Right lobe of liver (tissue), 6 donors: ENCODE measurements around the gene DHX38. TPM values are rescaled to one million over a fixed set of nuclear protein-coding genes. Genes with fewer than 3 reads are reported as not detected.
"Not testable (repeated sequence)": the region's sequence is repeated elsewhere in the genome, so short reads cannot be mapped to it uniquely, and the experiment has no call there.

Source experiments
- ATAC-seq, 4 donors: fragments of 200-7000 bp; cut with Tn5 transposase; one replicate each; pipeline ENCODE4 v1.9.1; 2020; ENCODE audit warnings: mild to moderate bottlenecking in 4 of 4, moderate library complexity in 4 of 4
- DNase-seq, 3 donors: peaks; one replicate each; pipeline ENCODE4 v3.0.0-alpha.2; 2020
- H3K27ac ChIP-seq, 3 donors: fragments of 200-600 bp; one replicate each; pipeline ENCODE4 v1.8.0; 2022
- H3K27me3 ChIP-seq, 2 donors: fragments of 200-600 bp; one replicate each; pipeline ENCODE4 v1.8.0; 2022
- H3K36me3 ChIP-seq, 4 donors: fragments of 200-600 bp; sonication (generic) in 1 of 4; one replicate each; pipeline versions ENCODE4 v1.5.1 to v1.8.0; 2017 to 2022; ENCODE audit warnings: control low read depth in 1 of 4
- H3K4me1 ChIP-seq, 4 donors: fragments of 200-600 bp; sonication (generic) in 1 of 4; one replicate each; pipeline versions ENCODE4 v1.5.1 to v1.8.0; 2017 to 2022; ENCODE audit warnings: control low read depth in 1 of 4
- H3K4me3 ChIP-seq, 3 donors: fragments of 200-600 bp; one replicate each; pipeline ENCODE4 v1.8.0; 2022
- H3K9me3 ChIP-seq, 4 donors: fragments of 200-600 bp; sonication (generic) in 1 of 4; one replicate each; pipeline versions ENCODE4 v1.5.1 to v1.8.0; 2017 to 2022; ENCODE audit warnings: control low read depth in 1 of 4
- POLR2A ChIP-seq: fragments of 450-650 bp; IDR thresholded peaks from one replicate; pipeline ENCODE4 v1.6.1; 2017; ENCODE audit warnings: antibody characterized with exemption, mild to moderate bottlenecking
- WGBS: methylation state at CpG from one replicate; pipeline ENCODE4 v1.1.6; 2018; ENCODE audit warnings: low coverage, low lambda C conversion rate; ENCODE audit not compliant: insufficient coverage; ENCODE audit errors: missing lambda C conversion rate; 5-methylcytosine and 5-hydroxymethylcytosine counted together
- intact Hi-C, 2 donors: fragments of 100-400 bp; cut with DNase I; formaldehyde crosslinking; loops; one replicate each; pipeline versions ENCODE4 v1.11.2 to v1.14.1; 2022
- total RNA-seq, 6 experiments: library from RNA; depleted of rRNA in 2 of 6; stranded (reverse); fragments of >200 nt in 2 of 6; fragmentation: NEBNext Ultra II Directional in 3 of 6; extraction: Animal tissue kit (Norgen Biotek cat#: 25700) in 3 of 6; gene quantifications; one replicate each; pipeline versions ENCODE4 v1.1.0 to v1.2.4, GENCODE V29; 2016 to 2023
- TF ChIP-seq, protein P1 (sequence below), 4 donors: fragments of 200-600 bp in 3 of 4; fragments of 450-650 bp in 1 of 4; IDR thresholded peaks; one replicate each; pipeline versions ENCODE4 v1.5.1 to v1.8.0; 2016 to 2022; ENCODE audit warnings: antibody characterized with exemption in 4 of 4, mild to moderate bottlenecking in 2 of 4
- donor health status: DM: no; HTN: yes; CAD: no.
- donor health status: DM: no; HTN: no; CAD: no.
- donor health status: DM: no; HTN: no; CAD: no.
- donor health status: DM: no; HTN: yes; CAD: no.
- donor health status: DM: no; HTN: yes; CAD: no.

The DHX38 gene
- total RNA-seq, 6 experiments from 2014 or later, result 22.2 to 29.8 (median 23.3) TPM

DNA sequence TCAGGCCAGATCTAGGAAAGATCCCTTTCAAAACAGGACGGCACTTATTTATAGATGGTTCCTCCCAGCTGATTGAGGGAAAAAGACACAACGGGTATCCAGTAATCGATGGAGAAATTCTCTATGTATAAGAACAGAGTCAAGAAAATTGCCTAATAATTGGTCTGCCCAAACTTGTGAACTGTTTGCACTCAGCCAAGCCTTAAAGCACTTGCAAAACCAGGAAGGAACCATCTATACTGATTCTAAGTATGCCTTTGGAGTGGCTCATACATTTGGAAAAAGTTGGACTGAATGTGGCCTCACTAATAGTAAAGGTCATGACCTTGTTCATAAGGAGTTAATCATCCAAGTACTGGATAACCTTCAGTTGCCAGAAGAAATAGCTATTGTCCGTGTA, 24.7 kb upstream of the DHX38 start:
- peaks cover 0 to 6% (median under 1%) of the 10 kb centered on the region in 4 donors for H3K4me1 ChIP-seq
- H3K27ac ChIP-seq, result no peak overlapping the region
- no peak for TF ChIP-seq POLR2A
- TF ChIP-seq, protein P1, sequence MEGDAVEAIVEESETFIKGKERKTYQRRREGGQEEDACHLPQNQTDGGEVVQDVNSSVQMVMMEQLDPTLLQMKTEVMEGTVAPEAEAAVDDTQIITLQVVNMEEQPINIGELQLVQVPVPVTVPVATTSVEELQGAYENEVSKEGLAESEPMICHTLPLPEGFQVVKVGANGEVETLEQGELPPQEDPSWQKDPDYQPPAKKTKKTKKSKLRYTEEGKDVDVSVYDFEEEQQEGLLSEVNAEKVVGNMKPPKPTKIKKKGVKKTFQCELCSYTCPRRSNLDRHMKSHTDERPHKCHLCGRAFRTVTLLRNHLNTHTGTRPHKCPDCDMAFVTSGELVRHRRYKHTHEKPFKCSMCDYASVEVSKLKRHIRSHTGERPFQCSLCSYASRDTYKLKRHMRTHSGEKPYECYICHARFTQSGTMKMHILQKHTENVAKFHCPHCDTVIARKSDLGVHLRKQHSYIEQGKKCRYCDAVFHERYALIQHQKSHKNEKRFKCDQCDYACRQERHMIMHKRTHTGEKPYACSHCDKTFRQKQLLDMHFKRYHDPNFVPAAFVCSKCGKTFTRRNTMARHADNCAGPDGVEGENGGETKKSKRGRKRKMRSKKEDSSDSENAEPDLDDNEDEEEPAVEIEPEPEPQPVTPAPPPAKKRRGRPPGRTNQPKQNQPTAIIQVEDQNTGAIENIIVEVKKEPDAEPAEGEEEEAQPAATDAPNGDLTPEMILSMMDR (IDR thresholded peaks at IDR 0.05), result no peak
- H3K27me3 ChIP-seq, result no peaks in the 10 kb centered on the region
- H3K4me3 ChIP-seq, result no peak overlapping the region
- DNase-seq, result no peak
- peaks cover 0 to 11% (median 0%) of the 10 kb centered on the region in 4 donors for H3K36me3 ChIP-seq
- no peak for ATAC-seq
- intact Hi-C loops, result loop anchor here in 1 of 2 donors (5.0 kb wide), 1 partner anchor 33 kb away; no protein-coding TSS in a partner anchor
- WGBS, result 45% methylated on average over 3 of the region's 4 CpGs
- no peaks in the 10 kb centered on the region for H3K9me3 ChIP-seq

DNA sequence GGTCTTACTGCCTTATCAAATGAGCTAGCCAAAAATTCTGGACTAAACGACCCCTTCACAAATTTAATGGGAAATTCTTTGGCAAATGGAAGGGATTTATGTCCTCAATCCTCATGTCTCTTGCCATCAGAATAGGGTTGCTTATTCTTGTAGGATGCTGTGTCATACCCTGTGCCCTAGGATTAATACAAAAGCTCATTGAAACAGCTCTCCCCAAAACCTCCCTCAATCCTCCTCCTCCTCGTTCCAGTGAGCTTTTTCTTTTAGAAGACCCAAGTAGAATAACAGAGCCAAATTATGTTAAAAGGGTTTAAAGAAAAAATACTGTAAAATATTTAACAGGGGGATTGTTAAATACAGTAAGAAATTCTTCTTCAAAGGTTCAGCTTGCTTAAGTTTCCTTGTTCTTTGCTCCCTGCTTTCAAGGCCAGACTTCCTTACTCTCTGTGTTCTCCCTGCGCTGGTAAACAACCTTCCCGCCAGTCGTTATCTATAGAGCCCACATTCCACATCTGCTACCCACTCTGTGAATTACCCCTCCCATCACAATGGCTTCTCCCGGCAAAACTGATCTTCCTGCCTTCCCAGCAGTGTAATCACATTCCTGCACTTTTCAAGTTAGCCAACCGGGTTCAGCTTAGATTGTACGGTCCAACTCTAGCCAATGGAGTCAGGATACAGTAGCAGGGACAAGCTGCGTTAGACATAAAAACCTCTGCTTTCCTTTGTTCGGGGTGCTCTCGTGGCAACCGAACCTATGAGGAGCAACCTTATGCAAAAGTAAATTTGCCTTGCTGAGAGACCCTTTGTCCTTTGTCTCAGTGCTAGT, 20.9 kb upstream of the DHX38 start:
- TF ChIP-seq, protein P1 (IDR thresholded peaks at IDR 0.05), result no peak
- no peak for TF ChIP-seq POLR2A
- peak in 1 of 4 donors; percentile 18 for ATAC-seq
- peak overlapping the region in 1 of 3 donors; percentile 27 for H3K27ac ChIP-seq
- WGBS, result 57% methylated on average over 12 of the region's 12 CpGs
- H3K9me3 ChIP-seq, result no peaks in the 10 kb centered on the region
- H3K36me3 ChIP-seq, result peaks cover 0 to 28% (median 3%) of the 10 kb centered on the region in 4 donors
- no peak for DNase-seq
- intact Hi-C loops, result no loop called here
- H3K27me3 ChIP-seq, result no peaks in the 10 kb centered on the region
- peaks cover 0 to 6% (median 0%) of the 10 kb centered on the region in 4 donors for H3K4me1 ChIP-seq
- H3K4me3 ChIP-seq, result no peak overlapping the region

DNA sequence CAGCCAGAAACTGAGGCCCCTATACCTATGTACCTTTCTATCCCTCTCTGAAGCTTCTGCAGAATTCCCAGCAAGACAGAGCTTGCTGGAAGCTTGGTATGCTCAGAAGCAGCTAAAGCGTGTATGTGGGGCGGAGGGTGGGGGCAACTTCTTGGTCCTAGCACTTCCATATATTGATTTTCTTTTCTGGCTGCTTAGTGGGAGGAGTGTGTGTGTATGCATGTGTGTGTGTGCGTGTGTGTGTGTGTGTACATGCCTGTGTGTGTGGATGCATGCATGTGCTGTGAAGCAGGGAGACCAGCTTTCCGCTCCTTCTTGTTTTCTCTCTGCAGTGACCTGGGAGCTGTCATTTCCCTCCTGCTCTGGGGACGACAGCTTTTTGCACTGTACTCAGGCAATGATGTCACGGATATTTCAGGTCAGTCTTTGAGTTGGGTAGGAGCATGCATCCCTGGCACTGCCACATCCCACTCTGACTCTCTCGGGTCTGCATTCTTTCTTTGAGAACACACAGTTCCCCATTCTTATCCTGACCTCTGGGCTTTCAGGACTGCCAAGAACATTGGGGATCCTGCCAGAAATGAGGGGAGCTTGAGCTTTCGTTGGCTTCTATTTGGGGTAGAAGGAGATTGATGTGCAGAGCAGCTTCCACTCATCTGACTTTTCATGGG, 20.0 kb upstream of the DHX38 start:
- DNase-seq, result no peak
- peak in 1 of 4 donors; percentile 27 for ATAC-seq
- no peaks in the 10 kb centered on the region for H3K9me3 ChIP-seq

DNA sequence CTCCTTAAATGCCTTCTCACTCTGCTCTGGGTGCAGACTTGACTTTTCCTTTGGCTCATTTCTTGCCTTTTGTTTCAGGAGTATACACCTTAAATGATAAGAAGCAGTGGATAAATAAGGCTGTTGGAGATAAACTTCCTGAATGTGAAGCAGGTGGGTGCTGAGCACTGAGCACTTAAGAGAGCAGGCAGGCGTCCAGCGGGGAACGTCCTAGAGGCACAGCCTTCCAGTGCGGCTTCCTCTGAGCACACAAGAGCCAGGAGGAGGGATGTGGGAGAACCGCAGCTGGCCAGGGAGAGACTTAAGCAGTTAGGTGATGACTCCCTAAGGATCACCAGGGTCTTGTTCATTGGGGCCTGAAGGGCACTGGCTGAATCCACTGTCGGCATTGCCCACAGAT, 18.6 kb upstream of the DHX38 start:
- H3K27ac ChIP-seq, intact Hi-C loops, H3K4me1 ChIP-seq, H3K4me3 ChIP-seq, H3K27me3 ChIP-seq, DNase-seq, H3K9me3 ChIP-seq: not testable (repeated sequence)
- ATAC-seq, result peak in 1 of 4 donors; percentile 19
- H3K36me3 ChIP-seq, result peaks cover 0 to 28% (median 3%) of the 10 kb centered on the region in 4 donors
- no CpG with 5 or more reads among the region's 6 CpGs for WGBS

More for the DNA sequence above, 20.0 kb upstream of the DHX38 start:
- peaks cover 0 to 6% (median 0%) of the 10 kb centered on the region in 4 donors for H3K4me1 ChIP-seq
- WGBS, result 66% methylated on average over 4 of the region's 8 CpGs
- TF ChIP-seq, protein P1 (IDR thresholded peaks at IDR 0.05), result no peak
- TF ChIP-seq POLR2A, result no peak
- no peak overlapping the region for H3K4me3 ChIP-seq
- H3K36me3 ChIP-seq, result peaks cover 0 to 28% (median 3%) of the 10 kb centered on the region in 4 donors
- no peaks in the 10 kb centered on the region for H3K27me3 ChIP-seq
- peak overlapping the region in 1 of 3 donors; percentile 18 for H3K27ac ChIP-seq
- intact Hi-C loops, result no loop called here

DNA sequence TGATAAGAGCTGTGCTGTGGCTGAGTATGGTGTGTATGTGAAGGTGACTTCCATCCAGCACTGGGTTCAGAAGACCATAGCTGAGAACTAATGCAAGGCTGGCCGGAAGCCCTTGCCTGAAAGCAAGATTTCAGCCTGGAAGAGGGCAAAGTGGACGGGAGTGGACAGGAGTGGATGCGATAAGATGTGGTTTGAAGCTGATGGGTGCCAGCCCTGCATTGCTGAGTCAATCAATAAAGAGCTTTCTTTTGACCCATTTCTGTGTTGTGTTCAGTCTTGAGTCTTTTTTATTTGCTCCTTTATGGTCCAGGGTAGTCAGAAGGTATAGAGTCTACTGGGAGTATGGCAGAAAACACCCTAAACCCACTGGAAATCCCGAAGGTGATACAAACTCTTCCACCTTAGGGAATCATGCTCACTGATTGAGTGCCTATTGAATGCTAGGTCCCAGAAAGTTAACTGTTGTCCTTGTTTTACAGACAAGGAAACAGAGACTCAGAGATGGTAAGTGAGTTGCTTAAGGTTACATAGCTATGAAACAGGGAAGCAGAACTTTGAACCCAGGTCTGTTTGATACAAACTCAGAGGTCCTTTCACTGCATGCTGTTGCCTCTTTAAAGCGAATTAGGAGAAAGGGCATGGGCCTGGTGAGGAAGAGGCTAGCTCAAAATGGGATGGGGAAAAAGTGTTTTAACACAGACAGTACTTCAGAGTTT, 16.5 kb upstream of the DHX38 start:
- intact Hi-C loops, result not testable (repeated sequence)

More for the DNA sequence above, 16.5 kb upstream of the DHX38 start:
- not testable (repeated sequence) for DNase-seq, H3K27me3 ChIP-seq, H3K4me1 ChIP-seq, H3K9me3 ChIP-seq, H3K4me3 ChIP-seq, H3K27ac ChIP-seq
- ATAC-seq, result peak; percentile 53 to 69 (median 63)
- H3K36me3 ChIP-seq, result peaks cover 0 to 17% (median 3%) of the 10 kb centered on the region in 4 donors
- 71% methylated on average over 1 of the region's 5 CpGs for WGBS
